NB4 (cell line): ENCODE data around the gene DCAF6.

ENCODE experiments used
- MYC ChIP-seq: IDR thresholded peaks from 2 replicates; pipeline ENCODE4 v1.6.1; 2011; ENCODE audit warnings: low read depth, low read length
- POLR2A ChIP-seq: IDR thresholded peaks from 2 replicates; pipeline ENCODE4 v1.6.1; 2011; ENCODE audit warnings: mild to moderate bottlenecking; ENCODE audit not compliant: insufficient read length; ENCODE audit errors: extremely low read depth
- TF ChIP-seq, protein P1 (sequence below): IDR thresholded peaks from one replicate; pipeline ENCODE4 v1.5.1; 2012; ENCODE audit warnings: low read depth, low read length
- TF ChIP-seq, protein P2 (sequence below): IDR thresholded peaks from 2 replicates; pipeline ENCODE4 v1.6.1; 2011; ENCODE audit warnings: low read depth, low read length

DNA sequence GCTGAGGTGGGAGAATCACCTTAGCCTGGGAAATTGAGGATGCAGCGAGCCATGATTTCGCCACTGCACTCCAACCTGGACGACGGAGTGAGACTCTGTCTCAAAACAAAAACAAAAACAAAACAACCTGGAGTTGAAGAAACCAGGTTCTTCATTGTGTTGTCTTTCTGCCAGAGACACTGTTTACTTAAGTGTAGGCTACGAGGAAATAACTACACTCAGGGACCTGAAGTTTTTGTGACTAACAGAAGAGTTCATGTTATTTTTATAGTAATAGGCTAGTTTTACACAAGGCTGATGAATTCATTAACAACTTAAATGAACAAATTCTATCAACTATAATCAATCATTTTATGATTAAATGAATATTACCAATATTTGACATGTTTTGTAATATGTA lies 98.9 kb downstream of the DCAF6 start:
- TF ChIP-seq POLR2A (no peak), MYC (no peak)
- TF ChIP-seq, protein P1, sequence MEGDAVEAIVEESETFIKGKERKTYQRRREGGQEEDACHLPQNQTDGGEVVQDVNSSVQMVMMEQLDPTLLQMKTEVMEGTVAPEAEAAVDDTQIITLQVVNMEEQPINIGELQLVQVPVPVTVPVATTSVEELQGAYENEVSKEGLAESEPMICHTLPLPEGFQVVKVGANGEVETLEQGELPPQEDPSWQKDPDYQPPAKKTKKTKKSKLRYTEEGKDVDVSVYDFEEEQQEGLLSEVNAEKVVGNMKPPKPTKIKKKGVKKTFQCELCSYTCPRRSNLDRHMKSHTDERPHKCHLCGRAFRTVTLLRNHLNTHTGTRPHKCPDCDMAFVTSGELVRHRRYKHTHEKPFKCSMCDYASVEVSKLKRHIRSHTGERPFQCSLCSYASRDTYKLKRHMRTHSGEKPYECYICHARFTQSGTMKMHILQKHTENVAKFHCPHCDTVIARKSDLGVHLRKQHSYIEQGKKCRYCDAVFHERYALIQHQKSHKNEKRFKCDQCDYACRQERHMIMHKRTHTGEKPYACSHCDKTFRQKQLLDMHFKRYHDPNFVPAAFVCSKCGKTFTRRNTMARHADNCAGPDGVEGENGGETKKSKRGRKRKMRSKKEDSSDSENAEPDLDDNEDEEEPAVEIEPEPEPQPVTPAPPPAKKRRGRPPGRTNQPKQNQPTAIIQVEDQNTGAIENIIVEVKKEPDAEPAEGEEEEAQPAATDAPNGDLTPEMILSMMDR: no peak
- TF ChIP-seq, protein P2, sequence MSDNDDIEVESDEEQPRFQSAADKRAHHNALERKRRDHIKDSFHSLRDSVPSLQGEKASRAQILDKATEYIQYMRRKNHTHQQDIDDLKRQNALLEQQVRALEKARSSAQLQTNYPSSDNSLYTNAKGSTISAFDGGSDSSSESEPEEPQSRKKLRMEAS: no peak
